Astrocyte (in vitro differentiated cells and primary cell): Measurements from ENCODE around the gene OASL.

Experiments
- CTCF ChIP-seq: IDR thresholded peaks from 2 replicates; pipeline ENCODE4 v1.5.1; 2011; ENCODE audit warnings: low read depth, mild to moderate bottlenecking, inconsistent platforms, low read length, moderate library complexity; ENCODE audit not compliant: insufficient read depth
- EZH2 ChIP-seq: IDR thresholded peaks from 2 replicates; pipeline ENCODE4 v1.6.1; 2012; ENCODE audit warnings: mild to moderate bottlenecking, low read length, inconsistent platforms; ENCODE audit not compliant: insufficient read depth

- TF ChIP-seq CTCF (peak; percentile 35), EZH2 (no peak)
These were observed 21.3 kb upstream of the OASL start for GRCh38 chr12:121060149-121061001.
